H1 (cell line): Measurements from ENCODE around the gene TMTC2. TPM values are rescaled to one million over a fixed set of nuclear protein-coding genes. Genes with fewer than 3 reads are reported as not detected.

Experiments used
- CTCF ChIA-PET: fragments of 300-600 bp; sonication (Branson Sonifier 250); formaldehyde crosslinking; loops from one replicate; lab custom pipeline; 2021; ENCODE audit not compliant: partially characterized antibody; lab: Charles Lee
- POLR2A ChIA-PET: fragments of 300-600 bp; sonication (Branson Sonifier 250); formaldehyde crosslinking; loops from one replicate; lab custom pipeline; 2021; ENCODE audit warnings: inconsistent platforms; ENCODE audit not compliant: partially characterized antibody; lab: Charles Lee
- DNase-seq, 2 experiments: peaks; one replicate each; pipeline versions ENCODE4 v3.0.0 to v3.0.0-alpha.2; 2010 to 2022; ENCODE audit warnings: low spot score in 2 of 2, low read depth in 1 of 2, mixed read lengths in 1 of 2
- FAIRE-seq: peaks from 2 replicates; lab custom pipeline; 2011; peaks lifted over from hg19 to GRCh38; lab: Jason Lieb, UNC
- H2AFZ ChIP-seq: 2 replicates; pipeline ENCODE4 v1.8.1; 2012; ENCODE audit warnings: low read length, inconsistent platforms
- H2AK5ac ChIP-seq: 2 replicates; pipeline ENCODE4 v1.6.1; 2013; ENCODE audit warnings: low read depth, low read length
- H2BK120ac ChIP-seq: replicated peaks from 2 replicates; pipeline ENCODE3; 2013; ENCODE audit warnings: low read depth, low read length, inconsistent platforms
- H2BK12ac ChIP-seq: 2 replicates; pipeline ENCODE4 v1.6.1; 2013; ENCODE audit warnings: low read depth, low read length
- H2BK15ac ChIP-seq: 2 replicates; pipeline ENCODE4 v1.6.1; 2013; ENCODE audit warnings: low read length
- H2BK20ac ChIP-seq: 2 replicates; pipeline ENCODE4 v1.6.1; 2013; ENCODE audit warnings: low read length
- H2BK5ac ChIP-seq: 2 replicates; pipeline ENCODE4 v1.6.1; 2013; ENCODE audit warnings: low read depth, low read length
- H3K14ac ChIP-seq: 2 replicates; pipeline ENCODE4 v1.6.1; 2013; ENCODE audit warnings: inconsistent platforms; ENCODE audit not compliant: insufficient read length
- H3K18ac ChIP-seq: 2 replicates; pipeline ENCODE4 v1.6.1; 2013; ENCODE audit warnings: low read length; ENCODE audit errors: extremely low read depth
- H3K23ac ChIP-seq: 2 replicates; pipeline ENCODE4 v1.6.1; 2013; ENCODE audit warnings: inconsistent platforms; ENCODE audit not compliant: insufficient read length
- H3K23me2 ChIP-seq: 2 replicates; pipeline ENCODE4 v1.6.1; 2013; ENCODE audit warnings: low read depth, low read length
- H3K27ac ChIP-seq: 2 replicates; pipeline ENCODE4 v1.6.1; 2011; ENCODE audit warnings: low read depth, low read length, inconsistent platforms
- H3K27me3 ChIP-seq, 4 experiments: replicated peaks in 1 of 4; 1 replicate in 1 of 4; 2 replicates in 3 of 4; pipeline versions ENCODE4 v1.6.1 to v1.8.1; 2011 to 2013; ENCODE audit warnings: low read length in 3 of 4, mild to moderate bottlenecking in 3 of 4, inconsistent platforms in 2 of 4, mixed read lengths in 2 of 4, moderate library complexity in 1 of 4; ENCODE audit not compliant: control insufficient read depth in 3 of 4, insufficient read depth in 3 of 4; ENCODE audit errors: extremely low read depth in 1 of 4
- H3K36me3 ChIP-seq, 4 experiments: 2 replicates each; pipeline versions ENCODE4 v1.6.1 to v1.8.1; 2011 to 2013; ENCODE audit warnings: mild to moderate bottlenecking in 4 of 4, low read length in 3 of 4, moderate library complexity in 2 of 4, control low read depth in 1 of 4, inconsistent platforms in 1 of 4; ENCODE audit not compliant: insufficient read depth in 4 of 4, control insufficient read depth in 2 of 4
- H3K4ac ChIP-seq: replicated peaks from 2 replicates; pipeline ENCODE3; 2013; ENCODE audit warnings: low read length, low read depth, mixed read lengths, inconsistent platforms; ENCODE audit not compliant: insufficient read length
- H3K4me1 ChIP-seq, 4 experiments: replicated peaks in 1 of 4; 1 replicate in 1 of 4; 2 replicates in 3 of 4; pipeline versions ENCODE4 v1.6.1 to v1.8.1; 2011 to 2013; ENCODE audit warnings: low read length in 3 of 4, inconsistent platforms in 2 of 4, mixed read lengths in 1 of 4; ENCODE audit not compliant: insufficient read depth in 4 of 4, control insufficient read depth in 3 of 4
- H3K4me2 ChIP-seq, 2 experiments: 2 replicates each; pipeline versions ENCODE4 v1.6.1 to v1.8.1; 2011 to 2013; ENCODE audit warnings: low read depth in 2 of 2, low read length in 2 of 2, control low read depth in 1 of 2, inconsistent platforms in 1 of 2, mild to moderate bottlenecking in 1 of 2; ENCODE audit not compliant: insufficient read depth in 1 of 2
- H3K4me3 ChIP-seq, 4 experiments: fragments of 200-600, 300-600 bp in 1 of 4; sonication (generic), shearing (Covaris generic), sonication (Bioruptor Twin) in 1 of 4; 2 replicates each; pipeline versions ENCODE4 v1.5.1 to v1.8.1; 2011 to 2016; ENCODE audit warnings: low read length in 4 of 4, low read depth in 3 of 4, control low read depth in 2 of 4, inconsistent platforms in 2 of 4, mild to moderate bottlenecking in 2 of 4, mixed read lengths in 1 of 4, moderate library complexity in 1 of 4; ENCODE audit not compliant: insufficient read depth in 2 of 4; ENCODE audit errors: extremely low read depth in 1 of 4
- H3K56ac ChIP-seq: replicated peaks from 2 replicates; pipeline ENCODE3; 2013; ENCODE audit warnings: low read depth, mild to moderate bottlenecking, mixed read lengths, low read length, inconsistent platforms; ENCODE audit not compliant: insufficient read length
- H3K79me1 ChIP-seq: 2 replicates; pipeline ENCODE4 v1.6.1; 2013; ENCODE audit warnings: low read depth, low read length, control low read depth
- H3K79me2 ChIP-seq, 2 experiments: 2 replicates each; pipeline versions ENCODE4 v1.6.1 to v1.8.1; 2012 to 2013; ENCODE audit warnings: low read length in 2 of 2, mild to moderate bottlenecking in 2 of 2, inconsistent platforms in 1 of 2; ENCODE audit not compliant: insufficient read depth in 2 of 2, control insufficient read depth in 1 of 2
- H3K9ac ChIP-seq, 4 experiments: replicated peaks in 1 of 4; 1 replicate in 1 of 4; 2 replicates in 3 of 4; pipeline versions ENCODE4 v1.6.1 to v1.8.1; 2011 to 2013; ENCODE audit warnings: low read depth in 3 of 4, low read length in 3 of 4, control low read depth in 2 of 4, mild to moderate bottlenecking in 2 of 4, moderate library complexity in 2 of 4, inconsistent platforms in 1 of 4; ENCODE audit errors: extremely low read depth in 1 of 4
- H3K9me3 ChIP-seq, 2 experiments: 2 replicates each; pipeline versions ENCODE4 v1.6.1 to v1.8.1; 2012 to 2013; ENCODE audit warnings: mild to moderate bottlenecking in 2 of 2, moderate library complexity in 2 of 2, control low read depth in 1 of 2, inconsistent platforms in 1 of 2, low read depth in 1 of 2, low read length in 1 of 2, mixed read lengths in 1 of 2; ENCODE audit not compliant: insufficient read depth in 2 of 2
- H4K20me1 ChIP-seq, 2 experiments: replicated peaks in 1 of 2; 2 replicates each; pipeline versions ENCODE3 to v1.8.1; 2011 to 2013; ENCODE audit warnings: inconsistent platforms in 2 of 2, low read length in 2 of 2, mild to moderate bottlenecking in 1 of 2; ENCODE audit not compliant: insufficient read depth in 2 of 2, control insufficient read depth in 1 of 2
- H4K5ac ChIP-seq: 2 replicates; pipeline ENCODE4 v1.6.1; 2013; ENCODE audit warnings: low read length, low read depth, mixed read lengths, inconsistent platforms; ENCODE audit not compliant: insufficient read length
- H4K8ac ChIP-seq: 2 replicates; pipeline ENCODE4 v1.8.0; 2013; ENCODE audit warnings: mild to moderate bottlenecking, moderate library complexity, low read length, inconsistent platforms; ENCODE audit not compliant: insufficient read depth; ENCODE audit errors: extremely low read depth
- H4K91ac ChIP-seq: replicated peaks from 2 replicates; pipeline ENCODE3; 2013; ENCODE audit warnings: low read length, mixed read lengths, inconsistent platforms; ENCODE audit not compliant: insufficient read length
- CREB1 ChIP-seq: IDR thresholded peaks from 2 replicates; pipeline ENCODE4 v1.6.1; 2012; ENCODE audit warnings: inconsistent platforms
- JUND ChIP-seq: IDR thresholded peaks from 2 replicates; pipeline ENCODE4 v1.6.1; 2011; ENCODE audit warnings: mild to moderate bottlenecking, improper control_type of control experiment, low read length
- TAF7 ChIP-seq: optimal IDR thresholded peaks from 2 replicates; pipeline ENCODE3; 2011; ENCODE audit warnings: low read depth, mild to moderate bottlenecking, inconsistent platforms, low read length, moderate library complexity, borderline replicate concordance
- WGBS, 2 experiments: shearing (Covaris generic) in 1 of 2; methylation state at CpG; one replicate each; pipeline versions ENCODE4 v1.1.6 to v1.1.7; 2013 to 2015; ENCODE audit warnings: low lambda C conversion rate in 2 of 2, mixed read lengths in 2 of 2, inconsistent platforms in 1 of 2, low coverage in 1 of 2, missing lambda C conversion rate in 1 of 2; ENCODE audit not compliant: insufficient replicate concordance in 2 of 2, insufficient coverage in 1 of 2, insufficient read length in 1 of 2; ENCODE audit errors: extremely low coverage in 1 of 2, missing lambda C conversion rate in 1 of 2; 5-methylcytosine and 5-hydroxymethylcytosine counted together
- polyA plus RNA-seq, 7 experiments: library from polyadenylated mRNA; depleted of rRNA in 3 of 7; stranded (reverse) in 5 of 7; unstranded in 2 of 7; fragments of >200 nt in 5 of 7; fragments of 200-250 nt in 2 of 7; gene quantifications; 1 replicate in 5 of 7; 2 replicates in 1 of 7; 4 replicates in 1 of 7; pipeline versions ENCODE4 v1.2.1 to v1.2.3, GENCODE V29; 2011 to 2013; ENCODE audit warnings: missing spikeins in 2 of 7, mixed read lengths in 2 of 7
- total RNA-seq: library from RNA; stranded (reverse); fragmentation: NEBNext Ultra II Directional; extraction: Animal tissue kit (Norgen Biotek cat#: 25700); gene quantifications from 2 replicates; pipeline ENCODE4 v1.2.1, GENCODE V29; 2021

Gene TMTC2
- total and polyA plus RNA-seq, 2 of the 8 experiments (the other 6 are each of a cell fraction or from before 2014, with no cell fraction given), result 2.3 to 3.9 TPM

DNA sequence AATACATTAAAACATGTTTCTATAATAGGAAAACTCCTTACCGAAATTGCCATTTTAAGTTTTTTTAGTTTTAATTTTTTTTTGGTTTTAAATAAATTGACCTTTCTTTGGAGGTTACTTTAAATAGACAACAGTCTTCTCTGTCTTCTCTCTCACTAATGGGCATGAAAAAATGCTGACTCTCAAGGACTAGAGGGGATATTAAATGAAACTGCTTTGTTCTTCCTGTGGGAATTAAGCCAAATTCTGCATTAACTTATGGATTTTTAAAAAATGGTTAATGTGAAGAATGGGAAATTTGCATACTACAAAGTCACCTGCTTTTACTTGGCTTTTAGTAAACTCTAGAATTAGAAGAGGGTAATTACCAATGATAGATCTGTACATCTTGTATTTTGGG is 378.9 kb downstream of the TMTC2 start:
- Histone ChIP-seq H2BK12ac (no peak overlapping the region), H3K27me3 (no peaks in the 10 kb centered on the region), H4K20me1 (no peaks in the 10 kb centered on the region), H3K4me3 (no peak overlapping the region), H3K4me2 (no peak overlapping the region), H2BK5ac (no peak overlapping the region), H3K23ac (no peak overlapping the region), H3K23me2 (no peaks in the 10 kb centered on the region), H4K8ac (no peak overlapping the region), H3K18ac (no peak overlapping the region), H3K36me3 (no peaks in the 10 kb centered on the region), H2AK5ac (no peak overlapping the region), H3K9ac (no peak overlapping the region), H3K4ac (no peak overlapping the region), H3K4me1 (no peaks in the 10 kb centered on the region), H2AFZ (no peak overlapping the region), H3K79me1 (no peaks in the 10 kb centered on the region), H3K56ac (no peak overlapping the region), H4K91ac (no peak overlapping the region), H3K14ac (no peak overlapping the region), H2BK20ac (no peak overlapping the region), H2BK15ac (no peak overlapping the region), H2BK120ac (no peak overlapping the region), H3K79me2 (no peaks in the 10 kb centered on the region), H3K27ac (no peak overlapping the region), H4K5ac (no peak overlapping the region), H3K9me3 (no peaks in the 10 kb centered on the region)
- ChIA-PET CTCF (no interaction called here), POLR2A (no interaction called here)
- no peak for FAIRE-seq
- TF ChIP-seq JUND, result no peak
- no peak for TF ChIP-seq TAF7
- no peak for TF ChIP-seq CREB1
- whole genome bisulfite sequencing, 2 experiments, result 94% methylated on average over 1 of the region's 1 CpG; no CpG with 5 or more reads in 1 of the 2 experiments
- DNase-seq, result no peak
